Measurements from ENCODE around the gene CTNNBIP1. TPM values are rescaled to one million over a fixed set of nuclear protein-coding genes. Genes with fewer than 3 reads are reported as not detected.

CTNNBIP1 gene
- total RNA-seq, 1 experiment from 2014 or later = 44.4 TPM

DNA sequence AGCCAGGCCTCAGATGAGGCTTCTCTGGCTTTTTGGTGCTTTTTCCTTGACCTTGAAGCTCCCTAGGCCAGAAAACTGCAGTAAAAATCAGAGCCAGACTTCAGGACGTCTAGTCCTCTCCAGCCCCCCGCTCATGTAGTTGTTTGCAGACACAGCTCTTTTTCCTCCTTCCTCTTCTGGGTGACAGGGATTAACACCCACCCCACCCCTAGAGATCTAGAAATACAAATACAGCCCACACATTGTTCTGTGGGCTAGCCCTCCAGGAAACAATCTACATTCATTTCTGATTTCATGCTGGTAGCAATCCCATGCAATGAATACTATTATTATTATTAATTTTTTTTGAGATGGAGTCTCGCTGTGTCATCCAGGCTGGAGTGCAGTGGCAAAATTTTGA lies 76.4 kb downstream of the CTNNBIP1 start:
- Histone ChIP-seq H3K18ac (ENCODE audit: insufficient read length, low read depth, low read length) (no peak overlapping the region), H2BK5ac (ENCODE audit: insufficient read length, low read length) (no peak overlapping the region), H3K79me1 (ENCODE audit: insufficient read depth, low read depth, low read length, poor library complexity, severe bottlenecking) (no peaks in the 10 kb centered on the region), H2BK12ac (ENCODE audit: insufficient read length, low read depth, low read length) (no peak overlapping the region), H3K79me2 (ENCODE audit: insufficient read depth, low read length) (no peaks in the 10 kb centered on the region), H3K27me3 (ENCODE audit: insufficient read depth, low read length) (no peaks in the 10 kb centered on the region), H3K9ac (ENCODE audit: extremely low read depth, insufficient read length, low read length) (no peak overlapping the region), H3K4me1 (ENCODE audit: insufficient read depth, low read length) (no peaks in the 10 kb centered on the region; the same call in 1 of the 2 replicates), H2AFZ (ENCODE audit: low read length) (no peak overlapping the region), H3K56ac (ENCODE audit: insufficient read length, low read depth, low read length) (no peak overlapping the region), H4K91ac (ENCODE audit: insufficient read length, low read depth, low read length) (no peak overlapping the region), H3K14ac (ENCODE audit: insufficient read depth, low read length) (no peak overlapping the region), H3K4me2 (ENCODE audit: insufficient read depth, insufficient read length, low read length) (no peak overlapping the region), H3T11ph (ENCODE audit: low read length) (no peak overlapping the region), H2BK120ac (ENCODE audit: low read depth, low read length, poor library complexity, severe bottlenecking) (no peak overlapping the region), H4K20me1 (ENCODE audit: control insufficient read depth, insufficient read depth, insufficient read length) (no peaks in the 10 kb centered on the region), H4K8ac (replicated peaks; ENCODE audit: insufficient read length, low read depth, low read length) (no peak overlapping the region), H2BK20ac (ENCODE audit: low read depth, low read length, poor library complexity, severe bottlenecking) (no peak overlapping the region), H3K23me2 (ENCODE audit: insufficient read length, low read depth, low read length, poor library complexity, severe bottlenecking) (no peaks in the 10 kb centered on the region), H3K27ac (ENCODE audit: insufficient read length, low read depth, low read length) (no peak overlapping the region), H3K4ac (ENCODE audit: low read depth, low read length) (no peak overlapping the region), H4K5ac (ENCODE audit: insufficient read length, low read depth, low read length) (no peak overlapping the region), H2AK5ac (ENCODE audit: insufficient read length, low read length) (no peak overlapping the region), H3K9me3 (ENCODE audit: control insufficient read depth, low read depth, low read length) (no peaks in the 10 kb centered on the region), H3K23ac (ENCODE audit: insufficient read length, low read depth, low read length) (no peak overlapping the region), H2BK15ac (ENCODE audit: low read depth, low read length) (no peak overlapping the region)
- no peak for DNase-seq
- Mint-ChIP-seq H3K27me3 (ENCODE audit: low read depth) (peaks cover 5% of the 10 kb centered on the region), H3K4me1 (peaks cover 10 to 17% of the 10 kb centered on the region in 2 experiments), H3K9me3 (no peaks in the 10 kb centered on the region; a peak in 1 of 5 replicates), H3K4me3 (no peak overlapping the region), H3K27ac (no peak overlapping the region; a peak in 1 of 7 replicates), H3K36me3 (ENCODE audit: insufficient read depth in 1 of 3, low read depth in 3 of 3) (no peaks in the 10 kb centered on the region)
- no CpG with 5 or more reads among the region's 3 CpGs for WGBS (ENCODE audit: extremely low coverage, insufficient read length, low lambda C conversion rate)
- TF ChIP-seq, protein P1, sequence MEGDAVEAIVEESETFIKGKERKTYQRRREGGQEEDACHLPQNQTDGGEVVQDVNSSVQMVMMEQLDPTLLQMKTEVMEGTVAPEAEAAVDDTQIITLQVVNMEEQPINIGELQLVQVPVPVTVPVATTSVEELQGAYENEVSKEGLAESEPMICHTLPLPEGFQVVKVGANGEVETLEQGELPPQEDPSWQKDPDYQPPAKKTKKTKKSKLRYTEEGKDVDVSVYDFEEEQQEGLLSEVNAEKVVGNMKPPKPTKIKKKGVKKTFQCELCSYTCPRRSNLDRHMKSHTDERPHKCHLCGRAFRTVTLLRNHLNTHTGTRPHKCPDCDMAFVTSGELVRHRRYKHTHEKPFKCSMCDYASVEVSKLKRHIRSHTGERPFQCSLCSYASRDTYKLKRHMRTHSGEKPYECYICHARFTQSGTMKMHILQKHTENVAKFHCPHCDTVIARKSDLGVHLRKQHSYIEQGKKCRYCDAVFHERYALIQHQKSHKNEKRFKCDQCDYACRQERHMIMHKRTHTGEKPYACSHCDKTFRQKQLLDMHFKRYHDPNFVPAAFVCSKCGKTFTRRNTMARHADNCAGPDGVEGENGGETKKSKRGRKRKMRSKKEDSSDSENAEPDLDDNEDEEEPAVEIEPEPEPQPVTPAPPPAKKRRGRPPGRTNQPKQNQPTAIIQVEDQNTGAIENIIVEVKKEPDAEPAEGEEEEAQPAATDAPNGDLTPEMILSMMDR (conservative IDR thresholded peaks at IDR 0.05) = no peak
